Stimulated activated naive CD4-positive, alpha-beta T cell treated with Interleukin-2 at 50 U/mL for 16 hours (primary cell): Measurements from ENCODE around the gene FHIT.
"Not testable (repeated sequence)": the region's sequence is repeated elsewhere in the genome, so short reads cannot be mapped to it uniquely, and the experiment has no call there.

Source experiments
- DNase-seq: peaks from one replicate; lab custom pipeline; 2025; lab: John Stamatoyannopoulos, UW

FHIT gene

GRCh38 chr3:60557122-60557521, 694.1 kb downstream of the FHIT start:
- no peak for DNase-seq

- no peak for DNase-seq
Measured at GRCh38 chr3:60555686-60556354, 695.4 kb downstream of the FHIT start.

- no peak for DNase-seq
Measured at GRCh38 chr3:60553144-60553543, 698.1 kb downstream of the FHIT start.

GRCh38 chr3:60552581-60552980, 698.7 kb downstream of the FHIT start:
- DNase-seq: no peak

GRCh38 chr3:60551455-60552209, 699.6 kb downstream of the FHIT start:
- no peak for DNase-seq

- DNase-seq: no peak
Measured at GRCh38 chr3:60549863-60550262, 701.4 kb downstream of the FHIT start.

GRCh38 chr3:60542995-60543394, 708.3 kb downstream of the FHIT start:
- DNase-seq: no peak

GRCh38 chr3:60539394-60539793, 711.9 kb downstream of the FHIT start:
- DNase-seq: not testable (repeated sequence)

- DNase-seq: no peak
Measured at GRCh38 chr3:60536420-60536819, 714.8 kb downstream of the FHIT start.

- no peak for DNase-seq
Measured at GRCh38 chr3:60531759-60532158, 719.5 kb downstream of the FHIT start.

GRCh38 chr3:60528651-60529050, 722.6 kb downstream of the FHIT start:
- DNase-seq: no peak

GRCh38 chr3:60523536-60523935, 727.7 kb downstream of the FHIT start:
- DNase-seq: no peak

GRCh38 chr3:60517134-60517533, 734.1 kb downstream of the FHIT start:
- no peak for DNase-seq

- no peak for DNase-seq
Measured at GRCh38 chr3:60514866-60515265, 736.4 kb downstream of the FHIT start.

GRCh38 chr3:60514085-60514649, 737.1 kb downstream of the FHIT start:
- no peak for DNase-seq

- DNase-seq: no peak
Measured at GRCh38 chr3:60513241-60513640, 738.0 kb downstream of the FHIT start.

- DNase-seq: no peak
Measured at GRCh38 chr3:60512506-60512905, 738.7 kb downstream of the FHIT start.

GRCh38 chr3:60509471-60509870, 741.8 kb downstream of the FHIT start:
- DNase-seq: no peak

- DNase-seq: no peak
Measured at GRCh38 chr3:60504827-60505457, 746.3 kb downstream of the FHIT start.

GRCh38 chr3:60501314-60501713, 749.9 kb downstream of the FHIT start:
- no peak for DNase-seq

GRCh38 chr3:60497902-60498301, 753.4 kb downstream of the FHIT start:
- DNase-seq: no peak

GRCh38 chr3:60490992-60491391, 760.3 kb downstream of the FHIT start:
- no peak for DNase-seq

GRCh38 chr3:60475096-60475495, 776.2 kb downstream of the FHIT start:
- DNase-seq: no peak
